SK-N-SH (cell line): ENCODE measurements around the gene BIRC6. TPM values are rescaled to one million over a fixed set of nuclear protein-coding genes. Genes with fewer than 3 reads are reported as not detected.

ENCODE experiments used
- CTCF ChIA-PET: fragments of 300-600, 350-600 bp; formaldehyde crosslinking; extraction: SDS; loops from one replicate; lab custom pipeline; 2021; lab: Yijun Ruan, JAX
- POLR2A ChIA-PET: fragments of 350-600 bp; sonication (Branson Sonifier 250); formaldehyde crosslinking; extraction: SDS; loops from one replicate; lab custom pipeline; 2020; ENCODE audit warnings: antibody characterized with exemption, inconsistent platforms; lab: Yijun Ruan, JAX
- DNase-seq: peaks from one replicate; pipeline ENCODE4 v3.0.0; 2012
- H2AFZ ChIP-seq: fragments of 200-600 bp; sonication (generic); 2 replicates; pipeline ENCODE4 v1.8.1; 2016; ENCODE audit warnings: antibody characterized with exemption, mild to moderate bottlenecking, low read depth
- H3F3A ChIP-seq: fragments of 200-600 bp; sonication (generic); replicated peaks from 2 replicates; pipeline ENCODE3; 2016; ENCODE audit warnings: antibody characterized with exemption, mild to moderate bottlenecking; ENCODE audit not compliant: insufficient read depth
- H3K27ac ChIP-seq, 2 experiments: fragments of 200-500 bp in 1 of 2; fragments of 200-600 bp in 1 of 2; sonication (Bioruptor generic) in 1 of 2; sonication (generic), shearing (Covaris generic) in 1 of 2; 2 replicates each; pipeline versions ENCODE4 v1.5.1 to v1.6.1; 2014 to 2016; ENCODE audit warnings: low read depth in 2 of 2, inconsistent platforms in 1 of 2, low read length in 1 of 2, mild to moderate bottlenecking in 1 of 2, mixed read lengths in 1 of 2
- H3K27me3 ChIP-seq: fragments of 200-600 bp; sonication (generic), shearing (Covaris generic); 2 replicates; pipeline ENCODE4 v1.6.1; 2016; ENCODE audit warnings: mixed run types; ENCODE audit not compliant: insufficient read depth
- H3K36me3 ChIP-seq, 2 experiments: fragments of 200-500 bp in 1 of 2; fragments of 200-600 bp in 1 of 2; sonication (Bioruptor generic) in 1 of 2; sonication (generic) in 1 of 2; replicated peaks in 1 of 2; 2 replicates each; pipeline versions ENCODE3 to v1.5.1; 2014 to 2016; ENCODE audit warnings: low read length in 1 of 2, mild to moderate bottlenecking in 1 of 2; ENCODE audit not compliant: insufficient read depth in 2 of 2, control insufficient read depth in 1 of 2
- H3K4me1 ChIP-seq, 2 experiments: fragments of 200-500 bp in 1 of 2; fragments of 200-600 bp in 1 of 2; sonication (Bioruptor generic) in 1 of 2; sonication (generic), shearing (Covaris generic) in 1 of 2; 2 replicates each; pipeline versions ENCODE4 v1.5.1 to v1.6.1; 2014 to 2016; ENCODE audit warnings: low read depth in 1 of 2, low read length in 1 of 2, mixed run types in 1 of 2; ENCODE audit not compliant: insufficient read depth in 2 of 2, control insufficient read depth in 1 of 2
- H3K4me2 ChIP-seq: fragments of 200-600 bp; sonication (generic), shearing (Covaris generic); 2 replicates; pipeline ENCODE4 v1.6.1; 2017; ENCODE audit warnings: mixed run types
- H3K4me3 ChIP-seq, 2 experiments: fragments of 200-500 bp in 1 of 2; fragments of 200-600 bp in 1 of 2; sonication (Bioruptor generic) in 1 of 2; sonication (generic), shearing (Covaris generic) in 1 of 2; 2 replicates each; pipeline versions ENCODE4 v1.5.1 to v1.8.1; 2014 to 2016; ENCODE audit warnings: low read depth in 2 of 2, inconsistent platforms in 1 of 2, low read length in 1 of 2, mild to moderate bottlenecking in 1 of 2, mixed read lengths in 1 of 2, moderate library complexity in 1 of 2
- H3K79me2 ChIP-seq: fragments of 200-600 bp; sonication (generic); 2 replicates; pipeline ENCODE4 v1.8.1; 2017; ENCODE audit warnings: mild to moderate bottlenecking; ENCODE audit not compliant: insufficient read depth
- H3K9ac ChIP-seq: fragments of 200-600 bp; sonication (generic); 2 replicates; pipeline ENCODE4 v1.6.1; 2017; ENCODE audit warnings: mixed run types
- H3K9me2 ChIP-seq: fragments of 200-600 bp; sonication (generic); 2 replicates; pipeline ENCODE4 v1.6.1; 2017; ENCODE audit warnings: mixed run types
- H3K9me3 ChIP-seq: fragments of 200-600 bp; sonication (generic); 2 replicates; pipeline ENCODE4 v1.6.1; 2017; ENCODE audit warnings: mixed run types, mild to moderate bottlenecking, moderate library complexity
- H4K20me1 ChIP-seq: fragments of 200-600 bp; sonication (generic); 2 replicates; pipeline ENCODE4 v1.6.1; 2017; ENCODE audit warnings: mild to moderate bottlenecking, mixed run types; ENCODE audit not compliant: insufficient read depth
- CHD2 ChIP-seq: fragments of 150-350 bp; IDR thresholded peaks from 2 replicates; pipeline ENCODE4 v1.6.1; 2018; ENCODE audit warnings: low read length; ENCODE audit not compliant: partially characterized antibody
- EP300 ChIP-seq, 2 experiments: IDR thresholded peaks; 2 replicates each; pipeline versions ENCODE4 v1.4.0 to v1.6.1; 2012; ENCODE audit warnings: borderline replicate concordance in 1 of 2, low read depth in 1 of 2, low read length in 1 of 2
- EZH2phosphoT487 ChIP-seq: fragments of 200-600 bp; sonication (generic); IDR thresholded peaks from 2 replicates; pipeline ENCODE4 v1.6.1; 2017; ENCODE audit warnings: low read depth, mixed run types, mild to moderate bottlenecking, antibody characterized with exemption, moderate library complexity, borderline replicate concordance
- FOXJ3 ChIP-seq: sonication (generic); formaldehyde crosslinking; IDR thresholded peaks from 2 replicates; pipeline ENCODE4 v1.5.1; 2020; ENCODE audit warnings: mild to moderate bottlenecking, missing genetic modification reagents
- GABPA ChIP-seq: IDR thresholded peaks from 2 replicates; pipeline ENCODE4 v1.4.0; 2012; ENCODE audit warnings: low read depth, mild to moderate bottlenecking
- GATA2 ChIP-seq: sonication (generic); formaldehyde crosslinking; IDR thresholded peaks from 2 replicates; pipeline ENCODE4 v1.5.0; 2020; ENCODE audit warnings: mild to moderate bottlenecking, missing genetic modification reagents
- MEF2A ChIP-seq: IDR thresholded peaks from 2 replicates; pipeline ENCODE4 v1.4.0; 2012; ENCODE audit warnings: low read depth, borderline replicate concordance
- MXI1 ChIP-seq: IDR thresholded peaks from 2 replicates; pipeline ENCODE4 v1.6.1; 2012; ENCODE audit warnings: mild to moderate bottlenecking, low read depth, low read length, improper control_type of control experiment
- NFIC ChIP-seq: IDR thresholded peaks from 2 replicates; pipeline ENCODE4 v1.4.0; 2012; ENCODE audit warnings: borderline replicate concordance
- NRF1 ChIP-seq: IDR thresholded peaks from 2 replicates; pipeline ENCODE4 v1.6.1; 2012; ENCODE audit warnings: low read depth, mild to moderate bottlenecking, low read length
- POLR2AphosphoS5 ChIP-seq: IDR thresholded peaks from 2 replicates; pipeline ENCODE4 v1.6.1; 2012; ENCODE audit warnings: low read depth, low read length
- RCOR1 ChIP-seq: fragments of 150-350 bp; IDR thresholded peaks from 2 replicates; pipeline ENCODE4 v1.6.1; 2017; ENCODE audit warnings: antibody characterized with exemption, low read length
- RFX5 ChIP-seq: IDR thresholded peaks from 2 replicates; pipeline ENCODE4 v1.6.1; 2012; ENCODE audit warnings: mild to moderate bottlenecking, improper control_type of control experiment, low read length
- RXRA ChIP-seq: IDR thresholded peaks from 2 replicates; pipeline ENCODE4 v1.4.0; 2012; ENCODE audit warnings: low read depth, mild to moderate bottlenecking, borderline replicate concordance
- SIN3A ChIP-seq: IDR thresholded peaks from 2 replicates; pipeline ENCODE4 v1.6.1; 2012; ENCODE audit warnings: low read depth, mild to moderate bottlenecking, low read length, moderate library complexity, borderline replicate concordance
- SMC3 ChIP-seq: IDR thresholded peaks from 2 replicates; pipeline ENCODE4 v1.6.1; 2012; ENCODE audit warnings: low read depth, low read length, improper control_type of control experiment
- TCF12 ChIP-seq: IDR thresholded peaks from 2 replicates; pipeline ENCODE4 v1.4.0; 2012
- TEAD4 ChIP-seq: IDR thresholded peaks from 2 replicates; pipeline ENCODE4 v1.4.0; 2012; ENCODE audit warnings: mild to moderate bottlenecking, borderline replicate concordance; ENCODE audit not compliant: insufficient read depth
- YY1 ChIP-seq: IDR thresholded peaks from 2 replicates; pipeline ENCODE4 v1.4.0; 2012; ENCODE audit warnings: low read depth, mild to moderate bottlenecking
- WGBS: methylation state at CpG from one replicate; pipeline ENCODE4 v1.1.6; 2017; ENCODE audit warnings: low lambda C conversion rate; 5-methylcytosine and 5-hydroxymethylcytosine counted together
- polyA plus RNA-seq, 3 experiments: library from polyadenylated mRNA; depleted of rRNA; stranded (reverse); fragments of >200 nt; gene quantifications; 2 replicates each; pipeline ENCODE4 v1.2.3, GENCODE V29; 2012
- TF ChIP-seq, protein P1 (sequence below): IDR thresholded peaks from 2 replicates; pipeline ENCODE4 v1.4.0; 2012; ENCODE audit warnings: low read depth
- TF ChIP-seq, protein P2 (sequence below): IDR thresholded peaks from 2 replicates; pipeline ENCODE4; 2012
- TF ChIP-seq, protein P3 (sequence below): IDR thresholded peaks from 2 replicates; pipeline ENCODE4 v1.6.1; 2012; ENCODE audit warnings: mild to moderate bottlenecking, low read depth, low read length, moderate library complexity

The BIRC6 gene, protein sequence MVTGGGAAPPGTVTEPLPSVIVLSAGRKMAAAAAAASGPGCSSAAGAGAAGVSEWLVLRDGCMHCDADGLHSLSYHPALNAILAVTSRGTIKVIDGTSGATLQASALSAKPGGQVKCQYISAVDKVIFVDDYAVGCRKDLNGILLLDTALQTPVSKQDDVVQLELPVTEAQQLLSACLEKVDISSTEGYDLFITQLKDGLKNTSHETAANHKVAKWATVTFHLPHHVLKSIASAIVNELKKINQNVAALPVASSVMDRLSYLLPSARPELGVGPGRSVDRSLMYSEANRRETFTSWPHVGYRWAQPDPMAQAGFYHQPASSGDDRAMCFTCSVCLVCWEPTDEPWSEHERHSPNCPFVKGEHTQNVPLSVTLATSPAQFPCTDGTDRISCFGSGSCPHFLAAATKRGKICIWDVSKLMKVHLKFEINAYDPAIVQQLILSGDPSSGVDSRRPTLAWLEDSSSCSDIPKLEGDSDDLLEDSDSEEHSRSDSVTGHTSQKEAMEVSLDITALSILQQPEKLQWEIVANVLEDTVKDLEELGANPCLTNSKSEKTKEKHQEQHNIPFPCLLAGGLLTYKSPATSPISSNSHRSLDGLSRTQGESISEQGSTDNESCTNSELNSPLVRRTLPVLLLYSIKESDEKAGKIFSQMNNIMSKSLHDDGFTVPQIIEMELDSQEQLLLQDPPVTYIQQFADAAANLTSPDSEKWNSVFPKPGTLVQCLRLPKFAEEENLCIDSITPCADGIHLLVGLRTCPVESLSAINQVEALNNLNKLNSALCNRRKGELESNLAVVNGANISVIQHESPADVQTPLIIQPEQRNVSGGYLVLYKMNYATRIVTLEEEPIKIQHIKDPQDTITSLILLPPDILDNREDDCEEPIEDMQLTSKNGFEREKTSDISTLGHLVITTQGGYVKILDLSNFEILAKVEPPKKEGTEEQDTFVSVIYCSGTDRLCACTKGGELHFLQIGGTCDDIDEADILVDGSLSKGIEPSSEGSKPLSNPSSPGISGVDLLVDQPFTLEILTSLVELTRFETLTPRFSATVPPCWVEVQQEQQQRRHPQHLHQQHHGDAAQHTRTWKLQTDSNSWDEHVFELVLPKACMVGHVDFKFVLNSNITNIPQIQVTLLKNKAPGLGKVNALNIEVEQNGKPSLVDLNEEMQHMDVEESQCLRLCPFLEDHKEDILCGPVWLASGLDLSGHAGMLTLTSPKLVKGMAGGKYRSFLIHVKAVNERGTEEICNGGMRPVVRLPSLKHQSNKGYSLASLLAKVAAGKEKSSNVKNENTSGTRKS (N-terminal part only)
- 28.9 and 35.3 TPM in 2 replicates for polyA plus RNA-seq (2012; rRNA removed)
- polyA plus RNA-seq (2012; cell fraction: cytosol; rRNA removed): 27.4 and 32.0 TPM in 2 replicates
- 39.3 and 76.2 TPM in 2 replicates for polyA plus RNA-seq (2012; cell fraction: nucleus; rRNA removed)

DNA sequence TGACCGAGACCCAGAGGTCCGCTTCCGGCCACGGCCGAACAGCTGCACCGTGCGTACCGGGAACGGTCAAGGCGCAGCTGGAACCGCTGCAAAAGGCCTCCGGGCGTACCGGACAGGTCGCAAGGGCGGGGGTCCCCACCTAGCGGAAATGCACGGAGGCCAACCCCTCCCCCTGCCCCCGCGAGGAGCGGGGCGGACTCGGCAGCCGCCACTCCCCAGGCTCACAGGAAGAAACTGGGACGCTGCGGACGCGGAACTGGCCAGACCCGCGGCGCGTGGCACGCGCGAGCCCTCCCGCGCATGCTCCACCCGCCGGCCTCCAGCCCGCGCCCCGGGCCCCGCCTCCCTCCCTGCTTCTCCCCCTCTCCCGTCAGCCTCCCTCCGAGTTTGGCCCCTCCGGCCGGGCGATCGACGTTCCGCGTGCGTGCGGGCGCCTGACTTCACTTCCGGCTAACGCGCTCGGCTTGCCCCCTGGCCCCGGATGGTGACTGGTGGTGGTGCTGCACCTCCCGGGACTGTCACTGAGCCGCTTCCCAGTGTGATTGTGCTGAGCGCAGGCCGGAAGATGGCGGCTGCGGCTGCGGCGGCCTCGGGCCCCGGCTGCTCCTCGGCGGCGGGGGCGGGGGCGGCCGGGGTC, at the start of gene BIRC6:
BIRC6 (plus strand) TSS at position 343 of the 637 bp plus-strand sequence; CDS start at position 482, 139 bp downstream.
- Histone ChIP-seq H3K4me2 (peak within 1 kb of the TSS; percentile 97), H3K27me3 (no peaks in the 10 kb centered on the region), H4K20me1 (peaks cover 38% of the 10 kb centered on the region), H3F3A (peaks cover 34% of the 10 kb centered on the region), H2AFZ (peak within 1 kb of the TSS; percentile 78), H3K9ac (peak within 1 kb of the TSS; percentile 93), H3K4me1 (peaks cover 16 to 17% of the 10 kb centered on the region in 2 experiments; a peak in 3 of 4 replicates), H3K9me3 (no peaks in the 10 kb centered on the region), H3K4me3 (peak within 1 kb of the TSS; percentile 81 to 99), H3K27ac (peak within 1 kb of the TSS; percentile 85 to 97), H3K36me3 (peaks cover 5 to 14% of the 10 kb centered on the region in 2 experiments), H3K9me2 (no peaks in the 10 kb centered on the region), H3K79me2 (peaks cover 47% of the 10 kb centered on the region)
- DNase-seq: peak; percentile 100
- ChIA-PET POLR2A (interaction anchor here (0.8 to 1.0 kb wide), 2 partner anchors 13 to 22 kb away, joined by 3 read pairs; no protein-coding TSS in a partner anchor), CTCF (no interaction called here)
- under 1% methylated on average over 49 of the region's 76 CpGs for WGBS
- no peak for TF ChIP-seq MEF2A
- peak; percentile 95 for TF ChIP-seq NRF1
- no peak for TF ChIP-seq EZH2phosphoT487
- TF ChIP-seq RCOR1: 0 out of 2 replicates have a peak, but pooled peaks have one; percentile 7
- no peak for TF ChIP-seq RXRA
- TF ChIP-seq CHD2: peak; percentile 67
- 0 out of 4 replicates have a peak, but pooled peaks have one; percentile 37 to 44 for TF ChIP-seq EP300 (IDR thresholded peaks at IDR 0.05; ENCODE audit: borderline replicate concordance in 1 of 2, low read depth in 1 of 2, low read length in 1 of 2)
- TF ChIP-seq YY1: peak; percentile 69; the same call in 1 of the 2 replicates
- TF ChIP-seq, protein P1, sequence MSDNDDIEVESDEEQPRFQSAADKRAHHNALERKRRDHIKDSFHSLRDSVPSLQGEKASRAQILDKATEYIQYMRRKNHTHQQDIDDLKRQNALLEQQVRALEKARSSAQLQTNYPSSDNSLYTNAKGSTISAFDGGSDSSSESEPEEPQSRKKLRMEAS: peak; percentile 93
- TF ChIP-seq FOXJ3: peak; percentile 49; the same call in 1 of the 2 replicates
- TF ChIP-seq SMC3: peak; percentile 3; the same call in 1 of the 2 replicates
- TF ChIP-seq POLR2AphosphoS5: peak; percentile 98
- peak; percentile 93 for TF ChIP-seq SIN3A
- 0 out of 2 replicates have a peak, but pooled peaks have one; percentile 5 for TF ChIP-seq RFX5
- TF ChIP-seq, protein P2, sequence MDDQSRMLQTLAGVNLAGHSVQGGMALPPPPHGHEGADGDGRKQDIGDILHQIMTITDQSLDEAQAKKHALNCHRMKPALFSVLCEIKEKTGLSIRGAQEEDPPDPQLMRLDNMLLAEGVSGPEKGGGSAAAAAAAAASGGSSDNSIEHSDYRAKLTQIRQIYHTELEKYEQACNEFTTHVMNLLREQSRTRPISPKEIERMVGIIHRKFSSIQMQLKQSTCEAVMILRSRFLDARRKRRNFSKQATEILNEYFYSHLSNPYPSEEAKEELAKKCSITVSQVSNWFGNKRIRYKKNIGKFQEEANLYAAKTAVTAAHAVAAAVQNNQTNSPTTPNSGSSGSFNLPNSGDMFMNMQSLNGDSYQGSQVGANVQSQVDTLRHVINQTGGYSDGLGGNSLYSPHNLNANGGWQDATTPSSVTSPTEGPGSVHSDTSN: peak; percentile 14; the same call in 1 of the 2 replicates
- peak; percentile 90 for TF ChIP-seq GABPA
- TF ChIP-seq, protein P3, sequence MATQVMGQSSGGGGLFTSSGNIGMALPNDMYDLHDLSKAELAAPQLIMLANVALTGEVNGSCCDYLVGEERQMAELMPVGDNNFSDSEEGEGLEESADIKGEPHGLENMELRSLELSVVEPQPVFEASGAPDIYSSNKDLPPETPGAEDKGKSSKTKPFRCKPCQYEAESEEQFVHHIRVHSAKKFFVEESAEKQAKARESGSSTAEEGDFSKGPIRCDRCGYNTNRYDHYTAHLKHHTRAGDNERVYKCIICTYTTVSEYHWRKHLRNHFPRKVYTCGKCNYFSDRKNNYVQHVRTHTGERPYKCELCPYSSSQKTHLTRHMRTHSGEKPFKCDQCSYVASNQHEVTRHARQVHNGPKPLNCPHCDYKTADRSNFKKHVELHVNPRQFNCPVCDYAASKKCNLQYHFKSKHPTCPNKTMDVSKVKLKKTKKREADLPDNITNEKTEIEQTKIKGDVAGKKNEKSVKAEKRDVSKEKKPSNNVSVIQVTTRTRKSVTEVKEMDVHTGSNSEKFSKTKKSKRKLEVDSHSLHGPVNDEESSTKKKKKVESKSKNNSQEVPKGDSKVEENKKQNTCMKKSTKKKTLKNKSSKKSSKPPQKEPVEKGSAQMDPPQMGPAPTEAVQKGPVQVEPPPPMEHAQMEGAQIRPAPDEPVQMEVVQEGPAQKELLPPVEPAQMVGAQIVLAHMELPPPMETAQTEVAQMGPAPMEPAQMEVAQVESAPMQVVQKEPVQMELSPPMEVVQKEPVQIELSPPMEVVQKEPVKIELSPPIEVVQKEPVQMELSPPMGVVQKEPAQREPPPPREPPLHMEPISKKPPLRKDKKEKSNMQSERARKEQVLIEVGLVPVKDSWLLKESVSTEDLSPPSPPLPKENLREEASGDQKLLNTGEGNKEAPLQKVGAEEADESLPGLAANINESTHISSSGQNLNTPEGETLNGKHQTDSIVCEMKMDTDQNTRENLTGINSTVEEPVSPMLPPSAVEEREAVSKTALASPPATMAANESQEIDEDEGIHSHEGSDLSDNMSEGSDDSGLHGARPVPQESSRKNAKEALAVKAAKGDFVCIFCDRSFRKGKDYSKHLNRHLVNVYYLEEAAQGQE: no peak
- TF ChIP-seq TCF12: peak; percentile 33; the same call in 1 of the 2 replicates
- no peak for TF ChIP-seq NFIC
- peak; percentile 97 for TF ChIP-seq MXI1
- TF ChIP-seq TEAD4: no peak
- TF ChIP-seq GATA2 (CRISPR knock-in tag): no peak
